Stimulated activated CD8-positive, alpha-beta memory T cell treated with anti-CD3 and anti-CD28 coated beads, Interleukin-4, amount 100 ng/mL, for 4 hours (primary cell): ENCODE results near the gene PRDM16.

Source experiments
- DNase-seq, 2 donors: peaks; one replicate each; pipeline ENCODE4 v3.0.0-alpha.2; 2020; ENCODE audit warnings: low read depth in 2 of 2, low spot score in 1 of 2

Gene PRDM16

GRCh38 chr1:3178279-3178678 lies 109.3 kb downstream of the PRDM16 start:
- DNase-seq, result no peak

- DNase-seq, result no peak
These were observed 110.5 kb downstream of the PRDM16 start for GRCh38 chr1:3179471-3179870.

- no peak for DNase-seq
These were observed 111.9 kb downstream of the PRDM16 start for GRCh38 chr1:3180915-3181314.

GRCh38 chr1:3181956-3182355 lies 113.0 kb downstream of the PRDM16 start:
- DNase-seq, result no peak

- DNase-seq, result no peak
These were observed 114.4 kb downstream of the PRDM16 start for GRCh38 chr1:3183411-3183810.

GRCh38 chr1:3183813-3184212 lies 114.8 kb downstream of the PRDM16 start:
- no peak for DNase-seq

GRCh38 chr1:3184666-3185065 lies 115.7 kb downstream of the PRDM16 start:
- no peak for DNase-seq

- no peak for DNase-seq
These were observed 117.0 kb downstream of the PRDM16 start for GRCh38 chr1:3185896-3186525.

- no peak for DNase-seq
These were observed 117.5 kb downstream of the PRDM16 start for GRCh38 chr1:3186526-3186921.

- no peak for DNase-seq
These were observed 118.6 kb downstream of the PRDM16 start for GRCh38 chr1:3187415-3188149.

GRCh38 chr1:3188150-3188971 lies 119.4 kb downstream of the PRDM16 start:
- DNase-seq, result no peak

- no peak for DNase-seq
These were observed 121.4 kb downstream of the PRDM16 start for GRCh38 chr1:3190256-3191041.

GRCh38 chr1:3192361-3192760 lies 123.4 kb downstream of the PRDM16 start:
- DNase-seq, result no peak

- no peak for DNase-seq
These were observed 123.8 kb downstream of the PRDM16 start for GRCh38 chr1:3192825-3193224.

GRCh38 chr1:3193811-3194210 lies 124.8 kb downstream of the PRDM16 start:
- no peak for DNase-seq

GRCh38 chr1:3194760-3195479 lies 125.9 kb downstream of the PRDM16 start:
- DNase-seq, result no peak

GRCh38 chr1:3195480-3195815 lies 126.4 kb downstream of the PRDM16 start:
- no peak for DNase-seq

GRCh38 chr1:3195966-3196515 lies 127.0 kb downstream of the PRDM16 start:
- no peak for DNase-seq

GRCh38 chr1:3196577-3197245 lies 127.7 kb downstream of the PRDM16 start:
- DNase-seq, result no peak

GRCh38 chr1:3197781-3198316 lies 128.8 kb downstream of the PRDM16 start:
- DNase-seq, result no peak
